Measurements from ENCODE around the gene COMMD6.

The COMMD6 gene

DNA sequence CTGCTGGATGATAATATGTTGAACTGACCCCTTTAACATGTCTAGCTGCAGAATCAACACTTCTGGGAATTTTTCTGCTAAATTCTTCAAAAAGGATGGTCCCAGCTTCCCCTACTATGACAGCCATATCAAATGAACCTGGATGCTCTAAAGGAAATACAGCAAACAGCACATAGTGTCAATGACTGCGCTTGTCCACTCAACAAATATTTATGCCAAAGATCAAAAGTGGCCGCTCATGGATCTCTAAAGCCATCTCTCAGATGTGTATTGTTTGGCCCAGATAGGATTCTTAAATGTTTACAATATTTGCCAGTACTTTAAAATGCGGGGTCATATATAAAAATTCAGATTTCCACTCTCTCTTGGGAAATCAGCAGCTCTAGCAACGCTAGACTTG lies 59.0 kb downstream of the COMMD6 start:
- TF ChIP-seq, protein P1, sequence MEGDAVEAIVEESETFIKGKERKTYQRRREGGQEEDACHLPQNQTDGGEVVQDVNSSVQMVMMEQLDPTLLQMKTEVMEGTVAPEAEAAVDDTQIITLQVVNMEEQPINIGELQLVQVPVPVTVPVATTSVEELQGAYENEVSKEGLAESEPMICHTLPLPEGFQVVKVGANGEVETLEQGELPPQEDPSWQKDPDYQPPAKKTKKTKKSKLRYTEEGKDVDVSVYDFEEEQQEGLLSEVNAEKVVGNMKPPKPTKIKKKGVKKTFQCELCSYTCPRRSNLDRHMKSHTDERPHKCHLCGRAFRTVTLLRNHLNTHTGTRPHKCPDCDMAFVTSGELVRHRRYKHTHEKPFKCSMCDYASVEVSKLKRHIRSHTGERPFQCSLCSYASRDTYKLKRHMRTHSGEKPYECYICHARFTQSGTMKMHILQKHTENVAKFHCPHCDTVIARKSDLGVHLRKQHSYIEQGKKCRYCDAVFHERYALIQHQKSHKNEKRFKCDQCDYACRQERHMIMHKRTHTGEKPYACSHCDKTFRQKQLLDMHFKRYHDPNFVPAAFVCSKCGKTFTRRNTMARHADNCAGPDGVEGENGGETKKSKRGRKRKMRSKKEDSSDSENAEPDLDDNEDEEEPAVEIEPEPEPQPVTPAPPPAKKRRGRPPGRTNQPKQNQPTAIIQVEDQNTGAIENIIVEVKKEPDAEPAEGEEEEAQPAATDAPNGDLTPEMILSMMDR (IDR thresholded peaks at IDR 0.05), result no peak
- no peak for DNase-seq
- H3K27ac Mint-ChIP-seq, result no peak overlapping the region
- H3K4me3 Mint-ChIP-seq, result no peak overlapping the region
- no peaks in the 10 kb centered on the region for H3K9me3 Mint-ChIP-seq
- H3K27me3 Mint-ChIP-seq (ENCODE audit: low read depth, poor library complexity), result peaks cover 5% of the 10 kb centered on the region
- peaks cover 4% of the 10 kb centered on the region for H3K36me3 Mint-ChIP-seq (ENCODE audit: low read depth)
- H3K4me1 Mint-ChIP-seq, result peaks cover 35% of the 10 kb centered on the region
